HTERT RPE-1 (cell line): ENCODE data around the gene PPARD.
"Not testable (repeated sequence)": the region's sequence is repeated elsewhere in the genome, so short reads cannot be mapped to it uniquely, and the experiment has no call there.

Source experiments
- in situ Hi-C: fragments of 300-500 bp; cut with MboI; formaldehyde crosslinking; loops from 4 replicates; pipeline ENCODE4 v1.14.3; 2020; ENCODE audit warnings: low sequenced_read_pairs

The PPARD gene

GRCh38 chr6:35403544-35404442, 61.4 kb downstream of the PPARD start:
- in situ Hi-C loops, result no loop called here

DNA sequence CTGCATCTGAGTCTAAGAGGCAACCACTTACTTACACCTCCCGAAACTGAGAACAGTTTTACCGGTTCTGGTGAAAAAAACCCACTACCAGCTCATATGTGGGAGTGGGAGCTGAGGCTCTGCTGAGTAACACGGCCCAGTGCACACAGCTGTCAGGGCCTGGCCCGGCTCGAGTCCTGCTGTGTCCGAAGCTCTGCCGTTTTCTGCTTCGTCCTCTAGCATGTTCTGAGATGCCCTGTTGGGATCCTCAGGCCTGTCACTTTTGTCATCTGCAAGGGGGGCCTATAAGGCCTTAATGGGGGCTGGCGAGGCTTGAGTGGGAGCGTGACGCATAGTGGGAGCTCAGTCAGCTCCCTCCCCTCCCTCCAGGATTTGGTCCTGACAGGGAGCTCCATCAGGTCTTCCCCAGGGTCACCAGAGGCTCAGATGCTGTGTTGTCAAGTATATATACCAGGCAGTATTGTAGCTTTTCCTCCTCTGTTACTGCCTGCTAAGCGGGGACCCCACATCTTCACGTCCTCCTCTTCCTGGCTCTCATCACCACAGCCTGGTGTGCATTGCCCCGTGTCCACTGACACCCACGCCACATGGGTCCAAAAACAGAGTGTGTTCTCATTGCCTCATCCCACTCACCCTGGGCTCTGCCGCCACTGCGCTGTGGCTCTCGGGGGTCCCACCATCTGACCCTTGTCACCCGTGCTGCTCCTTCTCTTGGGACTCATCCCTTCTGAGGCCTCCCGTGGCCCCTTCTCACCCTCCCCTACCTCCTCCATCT, 64.5 kb downstream of the PPARD start:
- in situ Hi-C loops, result no loop called here

GRCh38 chr6:35409245-35409644, 66.9 kb downstream of the PPARD start:
- in situ Hi-C loops, result no loop called here

- in situ Hi-C loops, result no loop called here
Measured at GRCh38 chr6:35410131-35410530, 67.8 kb downstream of the PPARD start.

DNA sequence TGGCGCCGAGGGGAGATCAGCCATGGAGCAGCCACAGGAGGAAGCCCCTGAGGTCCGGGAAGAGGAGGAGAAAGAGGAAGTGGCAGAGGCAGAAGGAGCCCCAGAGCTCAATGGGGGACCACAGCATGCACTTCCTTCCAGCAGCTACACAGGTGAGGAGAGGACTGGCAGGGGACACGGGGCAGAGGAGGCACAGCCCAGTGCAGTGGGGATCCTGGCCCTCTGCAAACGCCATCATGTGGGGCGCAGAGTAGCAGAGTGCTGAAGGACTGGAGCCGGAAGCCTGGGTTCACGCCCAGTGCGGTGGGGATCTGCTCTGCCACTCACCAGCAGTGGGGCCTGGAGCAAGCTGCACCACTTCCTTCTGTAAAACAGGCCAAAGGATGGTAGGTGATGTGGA, 68.7 kb downstream of the PPARD start:
- in situ Hi-C loops, result no loop called here

DNA sequence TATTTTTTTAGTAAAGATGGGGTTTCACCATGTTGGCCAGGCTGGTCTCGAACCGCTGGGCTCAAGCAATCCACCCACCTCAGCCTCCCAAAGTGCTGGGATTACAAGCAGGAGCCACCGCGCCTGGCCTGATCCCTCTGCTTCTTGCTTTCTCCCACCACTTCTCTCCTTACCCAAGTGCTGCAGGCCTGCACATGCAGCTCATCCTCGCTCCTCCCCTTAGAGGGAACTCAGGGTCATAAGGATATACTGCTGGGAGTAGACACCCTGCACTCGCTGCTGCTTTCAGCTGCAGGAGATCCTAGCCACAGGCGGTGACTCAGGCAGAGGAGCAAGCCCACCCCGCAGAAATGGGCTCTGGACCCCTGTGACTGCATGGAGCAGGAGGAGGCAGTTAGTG, 69.7 kb downstream of the PPARD start:
- in situ Hi-C loops, result no loop called here

DNA sequence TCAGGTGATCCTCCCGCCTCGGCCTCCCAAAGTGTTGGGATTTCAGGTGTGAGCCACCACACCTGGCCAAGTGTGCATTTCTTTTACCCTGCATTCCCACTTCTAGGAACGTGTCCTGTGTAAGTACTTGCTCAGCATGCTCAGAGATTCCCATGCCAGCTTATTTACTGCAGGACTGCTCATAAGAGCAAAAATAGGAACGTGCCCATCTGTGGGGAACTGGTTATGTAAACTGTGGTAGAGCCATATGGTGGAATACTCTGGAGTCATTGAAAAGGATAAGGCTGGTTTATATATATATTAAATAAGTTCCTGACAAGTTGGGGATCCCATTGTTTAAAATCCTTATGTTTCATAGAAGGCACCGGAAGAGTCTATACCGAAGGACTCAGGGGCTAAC, 71.6 kb downstream of the PPARD start:
- in situ Hi-C loops, result no loop called here

DNA sequence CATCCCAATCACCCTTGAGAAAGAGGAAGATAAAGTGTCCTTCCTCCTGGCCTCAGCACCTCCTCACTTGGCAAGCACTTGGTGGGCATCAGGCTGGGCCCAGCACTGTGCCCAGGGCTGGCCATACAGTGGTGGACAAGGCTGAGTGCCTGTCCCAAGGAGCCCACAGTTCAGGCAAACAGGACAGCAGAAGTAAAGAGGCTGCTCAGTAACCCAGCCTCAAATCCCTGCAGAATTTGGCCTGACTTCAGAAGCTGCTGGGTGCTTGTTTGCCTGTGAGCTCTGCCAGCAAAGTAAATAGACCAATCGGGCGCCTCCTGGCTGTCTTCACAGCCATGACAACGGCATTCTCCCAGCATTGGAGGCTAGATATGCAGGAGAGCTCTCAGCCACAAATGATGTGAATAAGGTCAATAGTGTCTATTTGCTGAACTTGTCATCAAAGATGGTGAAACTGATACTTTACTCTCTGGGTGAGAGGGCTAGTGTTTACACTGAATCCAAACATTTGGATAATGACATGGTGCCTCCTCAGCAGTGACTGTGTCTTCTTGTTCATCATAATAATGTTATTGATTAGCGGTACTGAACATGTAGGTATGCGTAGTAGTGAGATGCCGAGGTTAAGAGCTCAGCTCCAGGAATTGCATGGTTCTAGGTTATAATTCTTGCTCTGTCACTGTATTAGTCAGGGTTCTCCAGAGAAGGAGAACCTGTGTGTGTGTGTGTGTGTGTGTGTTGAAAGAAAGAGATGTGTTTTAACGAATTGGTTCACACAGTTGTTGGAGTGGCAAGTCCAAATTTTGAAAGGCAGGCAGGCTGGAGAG, 72.9 kb downstream of the PPARD start:
- in situ Hi-C loops, result no loop called here

DNA sequence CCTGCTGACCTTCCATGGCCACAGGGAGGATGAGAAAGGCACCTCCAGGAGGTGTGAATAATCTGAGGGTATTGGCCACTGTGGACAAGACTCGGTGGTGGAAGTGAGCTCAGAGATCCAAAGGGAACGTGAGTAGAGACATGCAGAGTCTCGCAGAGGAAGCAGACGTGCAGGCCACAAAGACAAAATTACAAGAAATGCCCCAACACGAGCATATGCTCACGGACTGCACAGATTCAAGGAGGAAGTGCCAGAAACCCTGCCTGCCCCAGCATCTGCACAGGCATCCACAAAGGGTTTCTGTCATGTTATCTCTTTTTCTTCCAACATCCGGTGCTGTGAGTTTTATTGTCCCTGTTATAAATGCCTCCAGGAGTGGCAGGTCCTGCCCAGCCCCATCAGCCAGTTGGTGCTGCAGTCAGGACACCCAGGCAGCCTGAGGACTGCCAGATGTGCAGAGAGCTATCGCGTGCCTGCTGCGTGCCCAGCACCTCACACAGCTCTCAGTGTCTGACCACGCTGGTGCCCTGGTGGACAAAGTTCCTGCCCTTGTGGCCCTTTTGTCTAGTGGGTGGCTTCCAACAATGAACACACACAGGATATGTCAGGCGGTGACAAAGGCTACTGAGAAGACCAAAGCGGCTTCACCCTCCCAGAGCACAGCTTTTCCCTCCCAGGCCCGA, 75.8 kb downstream of the PPARD start:
- in situ Hi-C loops, result no loop called here

DNA sequence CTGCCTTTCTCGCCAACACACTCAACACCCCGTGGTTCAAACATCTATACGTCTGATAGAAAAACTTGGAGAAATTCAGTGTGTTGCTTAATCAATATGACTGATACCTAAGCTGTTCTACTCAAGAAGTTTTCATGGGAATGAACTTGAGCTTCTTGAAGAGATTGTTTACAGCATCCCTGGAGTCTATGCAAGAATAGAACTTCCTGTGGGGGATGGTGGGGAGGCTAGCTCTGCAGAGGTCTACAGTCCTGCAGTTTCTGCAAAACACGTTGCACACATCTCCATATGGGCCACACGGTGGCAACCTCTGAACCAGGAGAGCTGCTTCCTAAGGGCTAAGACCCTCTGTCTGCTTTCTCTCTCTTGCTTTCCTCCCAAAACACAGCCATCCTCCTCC, 77.1 kb downstream of the PPARD start:
- in situ Hi-C loops, result no loop called here

- in situ Hi-C loops, result no loop called here
Measured at GRCh38 chr6:35419961-35420360, 77.6 kb downstream of the PPARD start.

DNA sequence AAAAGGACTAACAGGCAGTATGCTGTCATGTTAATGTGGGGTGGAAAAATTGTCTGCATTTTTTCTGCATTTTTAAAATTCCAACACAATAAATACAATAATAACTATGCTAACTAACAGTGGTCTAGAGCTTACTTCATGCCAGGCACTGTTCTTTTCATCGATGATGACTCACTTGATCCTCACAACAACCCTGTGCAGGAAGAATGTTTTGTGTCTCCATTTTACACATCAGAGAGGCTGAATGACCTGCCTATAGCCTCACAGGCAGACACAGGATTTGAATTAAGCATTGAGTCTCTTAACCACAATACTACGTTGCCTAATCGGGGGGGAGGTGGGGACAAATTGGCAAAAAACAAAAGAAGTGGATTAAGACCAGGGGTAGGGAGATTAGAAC, 82.9 kb downstream of the PPARD start:
- in situ Hi-C loops, result no loop called here

DNA sequence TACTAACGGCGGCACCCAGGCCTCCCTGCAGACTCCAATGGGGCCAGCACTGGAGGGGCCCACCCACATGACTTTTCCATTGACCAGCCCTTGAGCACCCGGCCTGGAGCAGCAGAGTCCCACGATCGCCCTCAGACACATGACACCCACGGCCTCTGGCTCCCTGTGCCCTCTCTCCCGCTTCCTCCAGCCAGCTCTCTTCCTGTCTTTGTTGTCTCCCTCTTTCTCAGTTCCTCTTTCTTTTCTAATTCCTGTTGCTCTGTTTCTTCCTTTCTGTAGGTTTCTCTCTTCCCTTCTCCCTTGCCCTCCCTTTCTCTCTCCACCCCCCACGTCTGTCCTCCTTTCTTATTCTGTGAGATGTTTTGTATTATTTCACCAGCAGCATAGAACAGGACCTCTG, 83.7 kb downstream of the PPARD start:
- in situ Hi-C loops, result no loop called here

DNA sequence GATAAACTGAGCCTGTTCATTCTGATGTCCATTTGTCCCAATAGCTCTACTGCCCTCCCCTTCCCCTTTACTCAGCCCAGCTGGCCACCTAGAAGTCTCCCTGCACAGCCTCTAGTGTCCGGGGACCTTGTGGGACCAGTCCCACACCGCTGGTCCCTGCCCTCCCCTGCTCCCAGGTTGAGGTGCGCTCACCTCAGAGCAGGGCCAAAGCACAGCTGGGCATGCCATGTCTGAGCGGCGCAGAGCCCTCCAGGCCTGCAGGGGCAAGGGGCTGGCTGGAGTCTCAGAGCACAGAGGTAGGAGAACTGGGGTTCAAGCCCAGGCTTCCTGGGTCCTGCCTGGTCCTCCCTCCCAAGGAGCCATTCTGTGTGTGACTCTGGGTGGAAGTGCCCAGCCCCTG, 85.1 kb downstream of the PPARD start:
- in situ Hi-C loops, result no loop called here

DNA sequence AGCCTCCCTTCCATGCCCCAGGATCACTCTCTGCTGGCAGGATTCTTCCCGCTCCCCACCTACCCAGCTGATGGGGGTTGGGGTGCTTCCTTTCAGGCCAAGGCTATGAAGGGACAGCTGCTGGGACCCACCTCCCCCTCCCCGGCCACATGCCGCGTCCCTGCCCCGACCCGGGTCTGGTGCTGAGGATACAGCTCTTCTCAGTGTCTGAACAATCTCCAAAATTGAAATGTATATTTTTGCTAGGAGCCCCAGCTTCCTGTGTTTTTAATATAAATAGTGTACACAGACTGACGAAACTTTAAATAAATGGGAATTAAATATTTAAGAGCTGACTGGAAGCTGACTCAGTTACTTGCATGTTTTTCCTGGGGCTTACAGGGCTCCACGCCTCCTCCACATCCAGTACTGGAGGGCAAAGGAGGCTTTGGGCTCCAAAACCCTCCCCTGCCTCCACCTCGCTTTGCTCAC, 85.5 kb downstream of the PPARD start:
- in situ Hi-C loops, result no loop called here

GRCh38 chr6:35428421-35429149, 86.2 kb downstream of the PPARD start:
- in situ Hi-C loops, result no loop called here

DNA sequence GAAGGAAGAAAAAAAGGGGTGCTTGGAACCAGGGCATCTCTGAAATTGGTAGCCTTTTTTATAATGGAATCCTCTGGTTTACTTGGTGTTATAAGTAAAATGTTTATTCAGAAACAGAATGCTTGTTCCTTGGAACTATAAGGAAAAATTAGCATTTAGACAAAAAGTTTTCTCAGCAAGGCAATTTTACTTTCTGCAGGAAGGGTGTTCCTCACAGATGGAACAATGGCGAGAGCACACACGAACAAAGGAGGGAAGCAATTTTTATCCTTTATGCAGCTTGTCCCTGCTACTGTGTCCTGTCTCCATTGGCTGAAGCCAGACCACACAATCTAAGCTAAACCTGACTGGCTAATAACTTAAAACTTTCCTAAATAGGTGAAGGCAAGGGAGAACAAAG, 87.1 kb downstream of the PPARD start:
- in situ Hi-C loops, result no loop called here

DNA sequence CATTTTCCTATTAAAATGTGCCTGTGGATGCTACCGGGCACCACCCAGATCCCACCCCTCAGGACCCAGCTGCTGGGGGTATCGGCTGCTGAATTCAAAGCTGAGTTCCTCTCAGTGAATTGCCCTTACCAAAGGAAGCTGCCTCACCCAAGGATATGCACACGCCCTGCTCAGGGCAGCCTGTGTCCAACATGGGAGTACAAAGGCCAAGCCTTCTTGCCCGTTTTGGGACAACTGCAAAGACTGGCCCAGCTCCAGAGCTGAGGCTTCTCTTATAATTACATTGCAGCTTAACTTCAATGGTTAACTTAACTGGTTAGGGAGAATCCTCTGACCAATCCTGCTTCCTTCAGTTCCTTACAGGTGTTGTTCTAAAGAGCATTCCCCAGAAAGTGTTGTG, 89.9 kb downstream of the PPARD start:
- in situ Hi-C loops, result no loop called here

DNA sequence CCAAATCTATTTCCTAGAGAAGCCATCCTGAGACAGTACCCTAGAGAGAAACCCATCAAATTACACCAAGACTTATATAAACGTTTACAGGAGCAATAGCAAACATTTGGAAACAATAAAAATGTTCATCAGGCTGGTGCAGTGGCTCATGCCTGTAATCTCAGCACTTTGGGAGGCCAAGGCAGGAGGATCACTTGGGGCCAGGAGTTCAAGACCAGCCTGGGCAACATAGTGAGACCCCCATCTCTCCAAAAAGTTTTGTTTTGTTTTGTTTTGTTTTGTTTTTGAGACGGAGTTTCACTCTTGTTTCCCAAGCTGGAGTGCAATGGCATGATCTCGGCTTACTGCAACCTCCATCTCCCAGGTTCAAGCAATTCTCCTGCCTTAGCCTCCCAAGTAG, 90.3 kb downstream of the PPARD start:
- in situ Hi-C loops, result not testable (repeated sequence)
